HG03066 (cell line): ENCODE data around the gene ARHGAP1.
"Not testable (repeated sequence)": the region's sequence is repeated elsewhere in the genome, so short reads cannot be mapped to it uniquely, and the experiment has no call there.

Experiments
- ATAC-seq: cut with Tn5 transposase; IDR thresholded peaks from one replicate; pipeline ENCODE4 v1.9.1; 2021; ENCODE audit warnings: low read depth; ENCODE audit not compliant: unreplicated experiment

ARHGAP1 gene

DNA sequence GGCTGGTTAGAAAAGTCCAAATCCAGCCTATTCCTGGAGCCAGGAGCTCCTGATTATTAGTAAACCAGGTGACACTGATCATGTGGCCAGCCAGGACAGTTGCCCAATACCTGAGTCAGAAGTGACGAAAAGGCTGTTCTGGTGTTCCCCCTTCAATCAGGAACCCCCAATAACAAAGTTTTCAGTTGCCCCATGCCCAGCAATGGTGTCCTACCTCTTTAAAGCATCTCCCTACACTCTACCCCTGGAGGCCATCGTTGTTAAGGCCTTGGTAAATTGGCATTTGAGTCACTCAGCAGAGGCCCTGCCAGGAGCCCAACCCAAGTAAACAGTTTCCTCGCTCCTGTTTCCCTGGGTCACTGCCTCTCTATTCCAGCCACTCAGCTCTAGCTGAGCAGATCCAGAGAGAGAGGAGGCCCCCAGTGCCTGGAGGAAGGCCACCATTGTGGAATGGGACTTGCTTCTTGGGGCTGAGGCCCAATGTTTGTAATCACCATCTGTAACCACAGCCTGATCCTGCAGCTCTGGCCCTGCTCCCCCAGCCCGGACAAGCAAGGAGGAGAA, 25.0 kb downstream of the ARHGAP1 start:
- no peak for ATAC-seq

DNA sequence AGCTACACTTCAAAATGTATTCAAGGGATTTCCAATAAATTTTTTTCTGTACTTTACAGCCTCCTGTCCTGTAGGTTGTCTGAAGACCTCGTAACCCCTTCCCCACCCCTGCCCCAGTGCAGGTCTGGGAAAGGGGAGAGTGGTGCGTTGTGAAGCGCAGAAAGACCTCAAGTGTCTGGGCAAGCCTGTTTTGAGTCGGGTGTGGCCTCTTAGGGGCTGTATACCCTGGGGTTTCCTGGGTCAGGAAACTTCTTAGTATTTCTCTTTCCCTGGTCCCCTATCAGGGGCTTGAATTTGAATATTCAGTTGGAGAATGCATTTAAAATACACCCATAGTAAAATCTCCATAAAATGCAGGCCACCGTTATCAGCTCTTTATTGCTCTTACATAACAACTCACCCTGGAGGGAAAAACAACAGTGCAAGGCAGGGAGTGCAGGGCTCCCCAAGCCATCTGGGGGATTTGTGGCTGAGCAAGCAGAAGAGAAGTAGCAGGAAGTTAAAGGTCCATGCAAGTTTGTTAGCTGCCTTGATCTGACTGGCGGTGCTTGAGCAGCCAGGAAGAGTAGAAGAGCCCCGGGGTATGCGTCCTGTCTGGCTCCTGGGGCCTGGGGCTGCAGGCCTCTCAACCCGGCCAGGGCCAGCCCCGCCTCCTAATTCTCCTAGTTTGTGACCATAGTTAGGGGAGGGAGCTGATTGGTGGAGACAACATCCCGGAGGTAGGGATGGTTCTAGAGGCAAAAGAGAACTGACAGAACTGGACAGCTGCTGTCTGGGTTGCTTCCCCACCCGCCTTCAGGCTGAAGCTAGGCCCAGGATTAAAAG, 25.7 kb downstream of the ARHGAP1 start:
- no peak for ATAC-seq

DNA sequence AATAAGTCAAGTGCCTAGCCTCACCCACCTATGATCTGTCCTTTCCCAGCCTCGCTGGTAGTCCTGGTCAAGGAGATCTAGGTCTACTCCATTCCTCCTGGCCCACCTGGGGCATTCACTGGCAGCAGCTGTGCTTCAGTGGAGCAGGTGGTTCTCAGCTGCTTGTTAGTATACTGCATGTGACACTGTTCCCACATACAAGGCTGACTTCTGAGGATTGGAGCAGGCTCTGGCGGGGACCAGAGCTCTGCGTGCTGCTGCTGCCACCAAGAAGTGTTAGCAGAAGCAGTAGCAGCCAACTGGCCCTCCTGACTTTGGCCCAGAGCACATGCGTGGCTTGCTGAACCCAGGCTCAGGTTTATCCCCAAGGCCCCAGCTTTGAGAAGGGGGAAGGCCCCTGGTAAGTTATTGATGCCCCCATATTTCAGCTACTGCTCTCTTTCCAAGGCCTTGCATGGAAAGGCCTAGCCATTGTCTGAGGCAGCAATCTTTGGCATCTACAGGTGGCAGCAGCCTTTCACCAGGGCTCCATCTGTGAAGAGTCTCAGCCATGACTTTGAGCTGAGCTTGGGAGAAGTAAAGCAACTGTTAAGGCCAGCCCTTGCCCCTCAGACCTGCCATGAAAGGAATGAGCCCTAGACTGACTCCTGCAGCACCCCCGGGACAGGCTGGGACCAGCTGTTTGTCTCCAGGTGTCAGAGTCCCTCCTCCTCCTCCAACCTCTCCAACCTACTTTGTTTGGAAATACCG, 26.5 kb downstream of the ARHGAP1 start:
- no peak for ATAC-seq

DNA sequence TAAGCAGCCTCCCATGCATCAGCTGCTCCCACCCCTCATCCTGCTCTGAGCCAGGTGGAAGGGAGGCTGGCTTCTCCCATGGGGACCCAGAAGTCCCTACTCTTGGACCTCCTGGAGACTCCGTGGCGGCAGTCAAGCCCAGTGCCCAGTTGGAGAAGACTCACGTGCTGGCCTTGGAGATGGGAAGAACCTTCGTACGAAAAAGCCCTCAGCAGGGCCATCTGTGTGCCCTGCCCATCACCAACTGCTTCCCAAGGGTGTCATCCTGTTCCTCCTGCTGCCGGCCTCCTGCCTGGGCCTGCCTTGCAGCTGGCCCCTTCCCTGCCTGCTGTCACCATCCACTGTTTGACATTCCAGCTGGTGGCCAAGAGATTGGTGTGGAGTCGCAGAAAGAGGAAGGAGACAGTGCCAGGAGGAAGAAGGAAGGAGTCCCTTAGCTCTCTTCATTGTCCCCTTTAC, 28.0 kb downstream of the ARHGAP1 start:
- no peak for ATAC-seq

DNA sequence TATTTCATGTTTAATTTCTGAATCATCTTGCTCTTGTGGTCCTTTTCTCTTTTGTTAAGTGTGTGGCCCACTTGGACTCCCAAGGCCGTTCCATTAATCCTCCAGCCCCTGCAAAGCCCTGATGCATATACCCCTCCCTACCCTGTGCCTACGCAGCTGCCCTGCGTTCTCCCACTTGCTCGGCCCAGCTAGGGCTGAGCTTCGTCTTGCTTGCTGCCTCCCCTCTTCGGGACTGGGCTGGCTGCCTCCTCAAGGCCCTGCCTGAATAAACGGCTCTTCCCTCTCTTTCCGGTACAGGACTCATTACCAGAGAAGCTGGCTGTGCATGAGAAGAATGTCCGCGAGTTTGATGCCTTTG, 28.5 kb downstream of the ARHGAP1 start:
- no peak for ATAC-seq

DNA sequence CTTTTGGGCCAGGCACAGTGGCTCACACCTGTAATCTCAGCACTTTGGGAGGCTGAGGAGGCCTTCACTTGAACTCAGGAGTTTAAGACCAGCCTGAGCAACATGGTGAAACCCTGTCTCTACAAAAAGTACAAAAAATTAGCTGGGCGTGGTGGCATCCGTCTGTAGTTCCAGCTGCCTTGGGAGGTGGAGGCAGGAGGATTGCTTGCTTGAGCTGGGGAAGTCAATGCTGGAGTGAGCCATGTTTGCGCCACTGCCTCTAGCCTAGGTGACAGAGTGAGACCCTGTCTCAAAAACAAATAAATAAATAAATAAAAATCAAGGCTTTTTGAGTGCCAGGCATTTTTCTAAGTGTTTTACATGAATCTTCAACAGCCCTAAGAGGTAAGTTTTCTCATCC, 29.9 kb downstream of the ARHGAP1 start:
- ATAC-seq = not testable (repeated sequence)

DNA sequence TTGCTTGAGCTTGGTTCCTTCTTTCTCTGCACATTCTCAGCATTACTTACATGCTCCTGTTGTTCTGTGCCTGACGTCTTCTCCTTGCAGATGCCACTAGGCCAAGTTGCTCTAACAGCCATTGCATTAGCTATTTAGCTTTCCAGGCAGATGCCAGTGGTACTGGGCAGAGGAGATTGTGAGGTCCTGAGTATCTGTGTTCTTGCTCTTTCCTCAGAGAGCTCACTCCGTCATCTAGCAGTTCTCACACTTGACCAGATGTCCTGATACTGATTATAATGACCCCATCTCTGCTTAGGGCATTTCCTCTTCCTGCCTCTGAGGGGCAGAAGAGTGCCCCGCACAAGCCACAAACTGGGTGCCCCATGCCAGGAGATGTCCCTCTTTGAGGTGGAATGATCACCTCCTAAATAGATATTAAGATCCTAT, 30.7 kb downstream of the ARHGAP1 start:
- ATAC-seq = no peak

DNA sequence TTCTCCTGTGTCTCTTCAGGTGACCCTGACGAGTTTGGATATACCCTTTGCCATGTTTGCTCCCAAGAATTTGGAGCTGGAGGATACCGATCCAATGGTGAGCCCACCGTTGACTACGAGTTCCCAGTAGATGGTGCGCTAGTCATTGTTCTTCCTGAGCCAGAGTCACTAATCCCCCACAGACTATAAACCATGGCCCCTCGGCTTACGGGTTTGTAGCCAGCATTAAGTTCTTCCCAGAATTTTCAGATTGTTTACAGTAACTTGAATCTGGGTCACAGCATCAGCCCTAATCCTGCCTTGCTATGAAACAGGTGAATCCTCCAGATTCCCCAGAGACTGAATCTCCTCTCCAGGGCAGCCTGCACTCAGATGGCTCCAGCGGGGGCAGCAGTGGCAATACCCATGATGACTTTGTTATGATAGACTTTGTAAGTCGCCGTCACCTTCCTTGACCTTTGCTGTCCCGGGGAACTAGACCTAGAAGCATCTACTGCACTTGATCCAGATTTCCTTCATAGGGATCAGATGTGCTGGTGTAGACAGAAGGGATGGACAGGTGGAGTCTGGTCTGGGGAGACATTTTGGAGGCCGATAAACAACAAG, 31.8 kb downstream of the ARHGAP1 start:
- no peak for ATAC-seq

DNA sequence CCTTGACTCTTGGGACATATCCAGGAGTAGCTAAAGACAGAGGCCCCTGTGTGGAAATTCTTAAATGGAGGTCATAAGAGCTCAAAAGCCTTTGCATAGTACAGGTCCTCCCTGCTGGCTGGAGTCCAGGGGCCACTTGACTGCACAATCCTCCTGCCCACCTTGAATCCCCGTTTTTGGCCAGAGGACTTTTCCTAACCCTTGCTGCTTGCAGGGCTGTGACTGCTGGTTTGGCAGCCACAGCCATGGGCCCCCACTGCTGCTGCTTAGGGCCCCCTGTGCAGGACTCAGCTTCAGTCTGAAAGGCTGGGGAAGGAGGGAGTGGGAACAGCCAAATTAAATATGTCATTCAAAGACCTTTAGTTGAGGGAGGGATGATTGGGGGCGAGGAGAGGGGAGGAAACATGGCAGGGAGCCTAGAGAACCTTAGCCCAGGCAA, 33.4 kb downstream of the ARHGAP1 start:
- no peak for ATAC-seq

DNA sequence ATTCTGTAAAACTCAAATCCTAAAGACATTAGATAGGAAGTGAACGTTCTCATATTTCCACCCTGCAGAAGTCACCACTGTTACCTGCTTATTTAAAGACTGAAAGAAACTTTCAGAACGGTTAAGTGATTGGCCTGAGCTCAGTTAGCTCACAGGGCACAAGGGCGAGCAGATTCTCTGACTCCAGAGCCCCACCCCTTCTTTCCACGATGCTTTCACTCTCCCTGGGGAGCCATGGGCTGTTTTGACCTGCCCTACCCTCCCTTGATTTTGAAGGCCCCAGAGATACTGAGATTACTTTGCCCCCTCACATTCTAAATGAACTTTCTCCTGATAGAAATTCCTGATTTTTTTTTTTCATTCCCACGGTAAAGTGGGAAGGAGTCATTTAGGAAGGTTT, 33.9 kb downstream of the ARHGAP1 start:
- no peak for ATAC-seq

DNA sequence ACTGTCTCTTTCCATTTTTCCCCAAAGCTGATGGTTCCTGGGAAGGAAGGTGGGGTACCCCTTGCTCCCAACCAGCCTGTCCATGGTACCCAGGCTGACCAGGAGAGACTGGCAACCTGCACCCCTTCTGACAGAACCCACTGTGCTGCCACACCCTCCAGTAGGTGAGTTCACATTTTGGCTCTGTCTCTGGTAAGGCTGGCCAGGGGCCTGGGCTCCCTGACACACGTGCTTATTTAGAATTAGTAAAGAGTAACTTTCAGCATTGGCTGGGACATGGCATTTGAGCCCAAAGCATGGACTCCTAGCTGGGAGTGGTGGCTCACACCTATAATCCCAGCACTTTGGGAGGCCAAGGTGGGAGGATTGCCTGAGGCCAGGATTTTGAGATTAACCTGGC, 35.1 kb downstream of the ARHGAP1 start:
- ATAC-seq = no peak

DNA sequence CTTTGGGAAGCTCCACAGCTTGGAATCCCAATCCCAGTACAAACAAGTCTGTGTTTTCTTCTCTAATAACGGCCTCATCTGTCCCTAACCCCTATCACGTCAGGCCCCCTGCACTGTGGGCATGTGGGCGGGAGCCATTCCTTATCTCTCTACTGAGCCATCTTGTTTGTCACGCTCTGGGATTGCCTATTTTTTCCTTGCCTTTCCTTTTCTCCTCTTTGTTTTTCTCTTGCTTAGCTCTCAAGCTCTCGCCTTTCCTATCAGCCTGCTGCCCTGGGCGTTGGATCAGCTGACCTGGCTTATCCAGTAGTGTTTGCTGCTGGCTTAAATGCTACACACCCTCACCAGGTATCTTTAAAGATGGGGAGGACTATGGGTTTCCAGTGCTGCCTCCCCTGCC, 35.8 kb downstream of the ARHGAP1 start:
- ATAC-seq = no peak

DNA sequence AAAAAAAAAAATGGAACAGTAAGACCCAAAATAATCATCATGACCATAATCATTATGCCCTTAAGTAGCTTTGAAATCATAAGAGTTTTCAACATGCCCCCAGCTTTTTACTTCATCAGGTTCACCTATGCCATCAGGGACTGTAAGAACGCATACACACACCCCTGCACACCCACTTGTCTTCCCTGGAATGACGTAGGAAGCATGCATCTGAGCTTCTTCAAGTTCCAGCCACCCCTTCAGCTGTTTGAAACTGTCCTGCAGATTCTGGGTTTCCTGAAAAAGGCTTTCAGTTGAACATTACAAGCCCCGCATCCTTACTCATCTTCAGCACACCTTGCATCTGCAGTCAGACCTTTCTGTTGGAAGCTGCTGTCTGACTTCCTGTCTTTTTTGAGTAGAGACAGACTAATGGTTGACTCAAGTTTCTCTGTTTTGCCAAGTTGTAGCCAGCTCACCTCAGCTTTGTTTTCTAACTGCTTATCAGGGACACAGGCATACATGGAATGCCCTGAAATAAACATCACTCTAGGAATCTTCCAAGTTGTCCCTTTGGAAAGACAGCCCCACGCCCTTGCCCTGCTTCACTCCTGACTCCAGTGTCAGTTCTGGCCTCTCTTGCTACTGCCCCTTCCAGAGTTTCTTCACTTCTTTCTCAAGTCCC, 37.0 kb downstream of the ARHGAP1 start:
- ATAC-seq = no peak

DNA sequence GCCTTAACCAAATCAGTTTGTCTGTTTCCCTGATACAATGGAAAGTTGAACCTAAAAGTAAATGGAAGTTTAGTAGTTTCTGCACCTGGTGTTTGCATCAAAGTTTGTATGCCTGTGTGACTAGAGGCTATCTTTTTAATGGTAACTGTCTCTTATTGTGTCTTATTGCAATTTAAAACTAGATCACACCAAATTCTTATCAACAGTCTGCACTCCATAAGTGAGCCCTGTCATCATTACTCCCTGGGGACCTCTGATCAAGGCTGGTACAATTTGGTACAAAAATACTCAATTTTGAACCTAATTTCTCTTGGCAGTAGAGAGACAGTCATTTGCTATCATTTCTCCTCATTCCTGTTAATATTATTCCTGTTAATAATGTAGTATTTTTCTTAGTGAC, 38.1 kb downstream of the ARHGAP1 start:
- ATAC-seq = no peak

DNA sequence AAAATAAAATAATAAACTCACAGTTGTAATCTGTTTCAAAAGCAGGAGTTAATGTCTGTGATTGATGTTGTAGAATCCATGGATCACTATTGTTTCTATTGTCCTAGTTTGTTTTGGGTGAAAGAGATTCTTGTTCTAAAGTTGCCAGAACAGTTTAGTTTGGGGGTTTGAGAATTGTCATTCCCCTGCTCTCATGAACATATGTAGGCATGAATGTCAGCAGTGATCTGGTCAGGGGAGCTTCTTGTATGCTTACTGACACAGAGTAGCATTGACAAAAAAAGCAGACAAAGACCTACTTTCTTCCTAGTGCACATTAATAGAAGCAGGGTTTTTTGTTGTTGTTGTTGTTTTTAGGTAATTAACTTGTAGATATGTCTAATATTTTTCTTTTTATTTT, 38.6 kb downstream of the ARHGAP1 start:
- ATAC-seq = no peak

DNA sequence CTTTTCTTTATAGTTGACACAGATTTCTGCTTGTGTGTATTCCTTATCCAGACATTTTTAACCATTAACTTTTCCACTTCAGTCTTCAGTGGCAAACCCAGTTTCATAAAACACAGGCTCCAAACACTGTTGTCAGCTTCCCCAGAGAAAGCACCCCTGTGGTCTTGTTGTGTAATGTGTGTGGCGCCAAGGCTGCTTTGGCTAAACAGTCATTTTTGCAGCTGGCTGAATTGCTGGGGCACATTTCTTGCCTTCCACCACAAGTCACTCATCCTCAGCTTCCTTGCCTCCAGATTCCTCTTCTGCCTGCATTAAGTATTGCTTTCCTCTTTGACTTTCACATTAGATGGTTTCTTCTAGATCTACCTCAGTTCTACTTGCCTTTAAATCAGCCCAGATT, 40.5 kb downstream of the ARHGAP1 start:
- no peak for ATAC-seq

DNA sequence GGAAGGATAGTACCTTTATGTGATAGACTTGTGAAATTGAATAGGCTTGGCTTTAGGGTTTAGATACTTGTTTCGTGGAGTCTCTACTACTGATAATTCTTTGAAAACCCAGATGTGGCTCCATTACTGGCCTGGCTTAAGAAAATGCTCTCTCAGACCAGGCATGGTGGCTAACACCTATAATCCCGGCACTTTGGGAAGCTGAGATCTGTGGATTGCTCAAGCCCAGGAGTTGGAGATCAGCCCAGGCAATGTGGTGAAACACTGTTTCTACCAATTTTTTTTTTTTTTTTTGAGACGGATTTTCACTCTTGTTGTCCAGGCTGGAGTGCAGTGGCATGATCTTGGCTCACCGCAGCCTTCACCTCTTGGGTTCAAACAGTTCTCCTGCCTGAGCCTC, 42.2 kb downstream of the ARHGAP1 start:
- no peak for ATAC-seq

DNA sequence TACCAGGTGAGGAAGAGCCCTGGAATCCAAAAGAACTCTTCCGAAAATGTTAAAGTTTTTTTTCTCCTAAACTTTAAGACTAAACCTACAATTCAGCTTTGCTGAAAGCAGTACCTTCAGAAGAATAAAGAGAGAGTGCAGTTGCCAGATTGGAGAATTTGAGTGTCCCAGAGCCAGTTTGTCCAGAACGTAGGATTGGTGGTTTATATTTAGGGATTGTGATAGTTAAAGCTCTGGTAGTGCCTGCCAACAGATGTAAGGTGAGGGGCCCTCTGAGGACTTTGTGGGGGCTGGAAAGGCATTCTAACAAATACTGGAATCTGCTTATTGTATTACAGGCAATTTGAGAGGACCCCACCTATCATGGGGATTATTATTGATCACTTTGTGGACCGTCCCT, 43.2 kb downstream of the ARHGAP1 start:
- ATAC-seq = no peak

DNA sequence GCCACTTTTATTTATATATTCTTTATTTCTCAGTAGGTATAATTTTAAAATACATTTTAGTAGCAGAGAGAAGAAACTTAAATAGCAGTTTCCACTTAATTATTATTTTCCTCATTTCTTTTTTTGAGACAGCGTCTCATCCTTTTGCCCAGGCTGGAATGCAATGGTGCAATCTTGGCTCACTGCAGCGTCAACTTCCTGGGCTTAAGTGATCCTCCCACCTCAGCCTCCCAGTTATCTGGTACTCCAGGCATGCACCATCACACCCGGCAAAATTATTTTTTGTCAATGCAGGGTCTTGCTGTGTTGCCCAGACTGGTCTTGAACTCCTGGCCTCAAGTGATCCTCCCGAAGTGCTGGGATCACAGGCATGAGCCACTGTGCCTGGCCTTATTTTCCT, 44.8 kb downstream of the ARHGAP1 start:
- no peak for ATAC-seq

DNA sequence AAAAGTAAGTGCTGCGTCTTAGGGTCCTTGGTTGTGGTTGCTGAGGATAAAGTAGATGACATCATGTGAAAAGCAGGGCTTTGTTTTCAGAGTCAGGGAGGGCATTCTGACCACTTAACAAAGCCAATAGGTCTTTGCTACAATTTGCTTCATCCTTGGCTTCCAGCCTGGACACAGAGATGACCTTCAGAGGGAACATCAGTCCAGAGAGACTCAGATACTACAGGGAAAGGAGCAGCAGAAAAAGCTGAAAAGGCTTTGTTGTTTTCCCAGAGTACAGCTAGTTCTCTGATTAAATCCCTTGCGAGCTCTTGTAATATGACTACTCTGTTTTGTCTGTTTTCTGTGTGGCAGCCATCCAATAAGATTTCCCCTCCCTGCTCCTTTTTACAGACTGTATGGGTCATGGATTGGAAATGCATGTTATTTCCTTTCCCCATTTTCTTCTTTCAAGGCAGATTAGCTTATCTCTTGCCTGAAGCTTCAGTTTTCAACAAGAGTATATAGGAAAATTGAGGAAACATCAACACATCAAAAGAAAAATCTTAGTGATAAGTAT, 51.2 kb downstream of the ARHGAP1 start:
- no peak for ATAC-seq
